Liver (tissue), 9 donors: Measurements from ENCODE around the gene FBXO31. TPM values are rescaled to one million over a fixed set of nuclear protein-coding genes. Genes with fewer than 3 reads are reported as not detected.

ENCODE experiments used
- DNase-seq: peaks from one replicate; pipeline ENCODE4 v3.0.0-alpha.2; 2017; ENCODE audit warnings: low spot score
- H3K27ac ChIP-seq, 2 donors: one replicate each; pipeline ENCODE4 v1.7.0; 2013; ENCODE audit warnings: inconsistent platforms in 2 of 2, low read length in 2 of 2, control low read depth in 1 of 2, low read depth in 1 of 2, mild to moderate bottlenecking in 1 of 2
- H3K27me3 ChIP-seq, 4 donors: one replicate each; pipeline versions ENCODE4 v1.6.1 to v1.7.0; 2013; ENCODE audit warnings: low read length in 3 of 4, inconsistent platforms in 1 of 4, mild to moderate bottlenecking in 1 of 4, moderate library complexity in 1 of 4; ENCODE audit not compliant: control insufficient read depth in 4 of 4, insufficient read depth in 4 of 4
- H3K36me3 ChIP-seq, 4 donors: one replicate each; pipeline versions ENCODE4 v1.6.1 to v1.7.0; 2013; ENCODE audit warnings: low read length in 3 of 4, mild to moderate bottlenecking in 3 of 4, low read depth in 1 of 4, moderate library complexity in 1 of 4; ENCODE audit not compliant: control insufficient read depth in 4 of 4, insufficient read depth in 3 of 4
- H3K4me1 ChIP-seq, 4 donors: one replicate each; pipeline versions ENCODE4 v1.6.1 to v1.7.0; 2013; ENCODE audit warnings: low read length in 3 of 4, mild to moderate bottlenecking in 3 of 4, moderate library complexity in 1 of 4; ENCODE audit not compliant: control insufficient read depth in 4 of 4, insufficient read depth in 4 of 4
- H3K4me3 ChIP-seq, 3 donors: one replicate each; pipeline versions ENCODE4 v1.6.1 to v1.7.0; 2013; ENCODE audit warnings: low read length in 3 of 3, control low read depth in 1 of 3, low read depth in 1 of 3, mild to moderate bottlenecking in 1 of 3
- H3K9ac ChIP-seq, 2 donors: one replicate each; pipeline ENCODE4 v1.7.0; 2013; ENCODE audit warnings: low read length in 2 of 2, mild to moderate bottlenecking in 2 of 2, moderate library complexity in 2 of 2, control low read depth in 1 of 2, low read depth in 1 of 2
- H3K9me3 ChIP-seq, 4 donors: one replicate each; pipeline versions ENCODE4 v1.6.1 to v1.7.0; 2013; ENCODE audit warnings: low read length in 3 of 4; ENCODE audit not compliant: control insufficient read depth in 4 of 4
- CTCF ChIP-seq: fragments of 150-350 bp; IDR thresholded peaks from 2 replicates; pipeline ENCODE4 v1.5.1; 2017; ENCODE audit warnings: improper control_type of control experiment, low read depth, low read length; ENCODE audit not compliant: missing input control
- EGR1 ChIP-seq, 2 donors: IDR thresholded peaks; 2 replicates each; pipeline ENCODE4 v1.6.1; 2016 to 2018; ENCODE audit warnings: antibody characterized with exemption in 2 of 2, low read depth in 2 of 2
- FOXA1 ChIP-seq: IDR thresholded peaks from 2 replicates; pipeline ENCODE4 v1.6.1; 2016; ENCODE audit warnings: antibody characterized with exemption
- FOXA2 ChIP-seq: IDR thresholded peaks from 2 replicates; pipeline ENCODE4 v1.6.1; 2016; ENCODE audit warnings: antibody characterized with exemption
- HNF4A ChIP-seq, 2 donors: conservative IDR thresholded peaks; 2 replicates each; pipeline ENCODE4 v1.6.1; 2016; ENCODE audit warnings: antibody characterized with exemption in 2 of 2, mild to moderate bottlenecking in 2 of 2
- HNF4G ChIP-seq: IDR thresholded peaks from 2 replicates; pipeline ENCODE4 v1.6.1; 2016; ENCODE audit warnings: antibody characterized with exemption
- JUND ChIP-seq, 2 donors: IDR thresholded peaks; 2 replicates each; pipeline ENCODE4 v1.6.1; 2016; ENCODE audit warnings: antibody characterized with exemption in 2 of 2
- MAX ChIP-seq: IDR thresholded peaks from 2 replicates; pipeline ENCODE4 v1.6.1; 2016; ENCODE audit warnings: antibody characterized with exemption
- NR2F2 ChIP-seq: IDR thresholded peaks from 2 replicates; pipeline ENCODE4 v1.6.1; 2016; ENCODE audit warnings: antibody characterized with exemption
- RAD21 ChIP-seq, 2 donors: IDR thresholded peaks; 2 replicates each; pipeline ENCODE4 v1.6.1; 2016; ENCODE audit warnings: antibody characterized with exemption in 2 of 2, mild to moderate bottlenecking in 2 of 2
- RXRA ChIP-seq, 2 donors: IDR thresholded peaks; 2 replicates each; pipeline ENCODE4 v1.6.1; 2017 to 2018; ENCODE audit warnings: antibody characterized with exemption in 2 of 2, mild to moderate bottlenecking in 1 of 2
- SP1 ChIP-seq: IDR thresholded peaks from 2 replicates; pipeline ENCODE4 v1.6.1; 2018; ENCODE audit warnings: antibody characterized with exemption, mild to moderate bottlenecking
- WGBS: extraction: QIAGEN DNeasy Blood & Tissue Kit; methylation state at CpG from one replicate; pipeline ENCODE4 v1.1.7; 2013; 5-methylcytosine and 5-hydroxymethylcytosine counted together
- polyA plus RNA-seq, 2 donors: library from polyadenylated mRNA; stranded (reverse) in 1 of 2; unstranded in 1 of 2; fragments of 200-250 nt in 1 of 2; fragments of >200 nt in 1 of 2; fragmentation: Nextera tagmentation in 1 of 2; extraction: Ambion mirVana in 1 of 2; gene quantifications; one replicate each; pipeline versions ENCODE4 v1.2.1 to v1.2.3, GENCODE V29; 2013 to 2015
- total RNA-seq, 2 donors: library from RNA; depleted of rRNA; stranded (reverse); fragments of >200 nt; gene quantifications; one replicate each; pipeline ENCODE4 v1.2.3, GENCODE V29; 2014
- donor health status: healthy.
- donor health status: healthy.
- donor health status: healthy.
- donor health status: healthy.
- donor health status: healthy.

FBXO31 gene
- total and polyA plus RNA-seq, 4 donors: 13.2 to 30.3 (median 18.1) TPM

DNA sequence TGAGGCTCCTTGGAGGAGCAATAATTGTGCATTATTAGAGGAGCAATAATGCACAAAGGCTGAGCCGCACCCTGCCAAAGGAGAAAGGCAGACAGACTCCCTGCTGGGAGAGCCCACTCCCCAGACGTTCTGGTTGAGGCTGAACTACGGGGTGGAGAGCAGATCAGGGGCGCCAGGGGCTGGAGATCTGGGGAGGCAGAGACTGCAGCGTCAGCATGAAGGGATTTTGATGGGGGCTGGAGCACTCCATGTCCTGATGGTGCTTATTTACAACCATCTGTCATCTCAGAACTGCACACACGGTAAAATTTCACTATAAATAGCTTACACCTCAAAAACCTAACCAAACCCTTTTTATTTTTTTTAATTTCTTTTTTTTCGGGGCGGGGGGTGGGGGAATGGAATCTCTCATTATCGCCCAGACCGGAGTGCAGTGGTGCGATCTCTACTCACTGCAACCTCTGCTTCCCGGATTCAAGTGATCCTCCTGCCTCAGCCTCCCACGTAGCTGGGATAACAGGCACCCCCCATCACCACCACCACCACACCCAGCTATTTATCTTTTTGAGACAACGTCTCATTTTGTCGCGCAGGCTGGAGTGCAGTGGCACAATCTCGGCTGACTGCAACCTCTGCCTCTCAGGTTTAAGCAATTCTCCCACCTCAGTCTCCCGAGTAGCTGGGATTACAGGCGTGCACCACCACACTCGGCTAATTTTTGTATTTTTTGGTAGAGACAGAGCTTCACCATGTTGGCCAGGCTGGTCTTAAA, 62.1 kb downstream of the FBXO31 start:
- WGBS: 90% methylated on average over 20 of the region's 20 CpGs
- no peak for DNase-seq

GRCh38 chr16:87320510-87321227, 62.9 kb downstream of the FBXO31 start:
- no peak overlapping the region for H3K9ac ChIP-seq
- whole genome bisulfite sequencing: 92% methylated on average over 12 of the region's 12 CpGs

More for the DNA sequence above, 62.1 kb downstream of the FBXO31 start:
- peaks cover 2 to 17% (median 12%) of the 10 kb centered on the region in 4 donors for H3K4me1 ChIP-seq
- no peaks in the 10 kb centered on the region for H3K9me3 ChIP-seq
- H3K36me3 ChIP-seq: no peaks in the 10 kb centered on the region
- H3K9ac ChIP-seq: no peak overlapping the region
- no peaks in the 10 kb centered on the region for H3K27me3 ChIP-seq
- TF ChIP-seq RXRA (IDR thresholded peaks at IDR 0.05) (no peak), RAD21 (IDR thresholded peaks at IDR 0.05) (no peak)
- no peak overlapping the region for H3K4me3 ChIP-seq
- no peak overlapping the region for H3K27ac ChIP-seq

GRCh38 chr16:87319997-87320491, 63.5 kb downstream of the FBXO31 start:
- WGBS: 87% methylated on average over 7 of the region's 7 CpGs
- Histone ChIP-seq H3K36me3 (no peaks in the 10 kb centered on the region), H3K27me3 (no peaks in the 10 kb centered on the region), H3K4me1 (peaks cover 2 to 17% (median 11%) of the 10 kb centered on the region in 4 donors), H3K27ac (no peak overlapping the region), H3K9me3 (no peaks in the 10 kb centered on the region), H3K9ac (no peak overlapping the region), H3K4me3 (no peak overlapping the region)
- TF ChIP-seq HNF4A (conservative IDR thresholded peaks at IDR 0.05) (no peak), NR2F2 (no peak)
- DNase-seq: no peak

More at GRCh38 chr16:87320510-87321227, 62.9 kb downstream of the FBXO31 start:
- no peaks in the 10 kb centered on the region for H3K27me3 ChIP-seq
- H3K9me3 ChIP-seq: no peaks in the 10 kb centered on the region
- no peak overlapping the region for H3K4me3 ChIP-seq
- H3K27ac ChIP-seq: no peak overlapping the region
- no peak for DNase-seq
- TF ChIP-seq HNF4A (conservative IDR thresholded peaks at IDR 0.05) (no peak), FOXA1 (no peak), JUND (IDR thresholded peaks at IDR 0.05) (no peak), MAX (no peak), FOXA2 (no peak), HNF4G (no peak), RAD21 (IDR thresholded peaks at IDR 0.05) (no peak), EGR1 (IDR thresholded peaks at IDR 0.05; ENCODE audit: low read depth in 2 of 2) (no peak), SP1 (no peak), RXRA (IDR thresholded peaks at IDR 0.05) (no peak), NR2F2 (no peak), CTCF (no peak)
- no peaks in the 10 kb centered on the region for H3K36me3 ChIP-seq
- peaks cover 2 to 17% (median 11%) of the 10 kb centered on the region in 4 donors for H3K4me1 ChIP-seq
